NCI-H69 (cell line): ENCODE results near the gene ARL3.

Experiments used
- DNase-seq: peaks from one replicate; lab custom pipeline; 2025; lab: John Stamatoyannopoulos, UW

Gene ARL3

GRCh38 chr10:102639537-102639936, 74.7 kb downstream of the ARL3 start:
- no peak for DNase-seq

GRCh38 chr10:102635377-102635776, 78.8 kb downstream of the ARL3 start:
- DNase-seq, result no peak

- no peak for DNase-seq
Observed at GRCh38 chr10:102634686-102635085, 79.5 kb downstream of the ARL3 start.

GRCh38 chr10:102633848-102634247, 80.3 kb downstream of the ARL3 start:
- no peak for DNase-seq

GRCh38 chr10:102633287-102633686, 80.9 kb downstream of the ARL3 start:
- no peak for DNase-seq

GRCh38 chr10:102632394-102633111, 81.6 kb downstream of the ARL3 start:
- no peak for DNase-seq

GRCh38 chr10:102631525-102632393, 82.4 kb downstream of the ARL3 start:
- no peak for DNase-seq

GRCh38 chr10:102630663-102631062, 83.5 kb downstream of the ARL3 start:
- DNase-seq, result no peak

GRCh38 chr10:102629661-102630614, 84.3 kb downstream of the ARL3 start:
- DNase-seq, result no peak

- no peak for DNase-seq
Observed at GRCh38 chr10:102628451-102628911, 85.7 kb downstream of the ARL3 start.

GRCh38 chr10:102627736-102628293, 86.4 kb downstream of the ARL3 start:
- no peak for DNase-seq

GRCh38 chr10:102627291-102627735, 86.9 kb downstream of the ARL3 start:
- DNase-seq, result no peak

- DNase-seq, result no peak
Observed at GRCh38 chr10:102626026-102626685, 88.0 kb downstream of the ARL3 start.

GRCh38 chr10:102624751-102625645, 89.2 kb downstream of the ARL3 start:
- no peak for DNase-seq

- DNase-seq, result no peak
Observed at GRCh38 chr10:102624094-102624493, 90.1 kb downstream of the ARL3 start.
